GM21723 (cell line): ENCODE measurements around the gene CDK2AP2.

Experiments used
- ATAC-seq: cut with Tn5 transposase; IDR thresholded peaks from one replicate; pipeline ENCODE4 v1.9.1; 2021; ENCODE audit warnings: mild to moderate bottlenecking, moderate library complexity; ENCODE audit not compliant: unreplicated experiment

The CDK2AP2 gene

DNA sequence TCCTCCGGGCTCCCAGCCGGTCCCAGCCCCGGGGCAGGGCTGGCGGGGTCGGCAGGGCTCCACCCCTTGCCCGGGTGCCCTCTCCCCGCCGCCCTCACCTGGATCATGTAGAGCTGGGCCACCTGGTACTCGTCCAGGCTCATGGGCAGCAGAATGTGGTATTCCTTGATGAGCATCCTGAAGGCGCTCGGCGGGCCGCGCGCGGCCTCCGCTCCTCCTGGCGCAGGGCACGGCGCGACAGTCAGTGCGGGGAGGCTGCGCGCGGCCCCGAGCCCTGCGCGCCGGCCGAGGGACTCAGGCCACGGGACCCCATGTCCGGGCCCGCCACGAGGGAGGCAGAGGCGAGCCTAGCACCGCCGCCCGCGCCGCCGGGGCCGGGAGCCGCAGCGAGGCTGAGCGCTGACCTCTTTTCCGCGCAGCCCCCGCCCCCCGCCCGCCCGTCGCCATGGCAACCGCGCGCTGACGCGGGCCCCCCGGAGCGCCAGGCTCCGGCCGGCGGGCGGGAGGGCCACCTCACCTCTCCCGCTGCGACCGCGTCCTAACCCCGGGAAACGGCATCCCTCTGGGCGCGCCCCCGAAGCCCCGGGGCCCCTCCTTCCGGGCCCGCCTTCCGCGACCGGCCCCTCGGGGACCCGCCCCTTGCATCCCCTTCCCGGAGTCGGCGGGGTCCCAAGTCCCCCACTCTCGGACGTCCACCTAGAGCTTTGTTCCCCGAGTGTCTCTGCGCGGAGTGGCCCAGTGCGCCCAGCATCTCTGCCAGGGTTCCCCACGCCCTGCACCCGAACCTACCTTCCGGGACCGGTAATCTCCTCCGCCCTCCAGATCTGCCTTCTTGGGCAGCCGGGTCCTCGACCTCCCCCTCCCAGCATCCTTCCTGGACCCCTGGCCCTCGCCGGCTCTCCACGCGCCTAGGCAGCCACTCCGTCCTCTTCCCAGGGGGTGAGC, 3.7 kb downstream of the CDK2AP2 start:
- ATAC-seq: no peak

DNA sequence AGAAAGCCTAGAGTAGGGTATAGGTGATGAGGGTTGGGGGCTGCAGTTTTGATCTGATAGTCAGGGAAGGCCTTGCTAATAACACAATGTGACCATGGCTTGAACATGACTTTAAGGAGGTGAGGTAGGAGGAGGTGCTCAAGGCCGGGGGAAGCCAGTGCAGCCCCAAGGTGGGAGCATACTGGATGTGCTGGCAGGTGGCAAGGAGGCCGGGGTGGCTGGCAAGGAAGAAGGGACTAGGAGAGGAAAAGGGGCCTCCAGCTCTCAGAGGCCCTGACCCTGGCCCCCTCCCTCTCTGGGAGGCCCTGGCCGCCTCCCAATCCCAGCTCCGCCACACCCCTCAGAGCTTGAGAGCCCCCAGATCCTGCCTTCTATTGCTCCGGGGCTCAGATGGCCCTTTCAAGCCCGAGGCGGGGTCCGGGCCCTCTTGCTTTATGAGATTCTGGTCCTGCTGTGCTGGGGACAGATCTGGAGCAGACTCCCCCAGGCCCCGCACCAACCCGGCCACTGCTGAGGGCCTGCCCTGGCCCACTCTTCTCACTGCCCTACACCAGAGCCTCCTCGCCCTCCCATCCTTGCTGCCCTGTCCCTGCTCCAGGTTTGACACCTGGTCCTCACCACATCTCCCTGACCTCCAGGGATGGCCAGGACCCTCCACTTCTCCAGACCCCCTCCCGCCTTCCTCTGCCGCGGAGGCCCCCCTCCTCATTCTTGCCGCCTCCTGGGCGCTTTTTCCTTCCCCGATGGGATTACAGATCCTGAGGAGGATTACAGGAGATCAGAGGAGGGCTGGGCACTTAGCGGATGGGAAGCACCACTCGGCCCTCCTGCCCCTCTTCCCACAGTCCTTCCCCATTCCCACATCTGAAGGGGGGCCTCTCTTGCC, 4.6 kb downstream of the CDK2AP2 start:
- ATAC-seq: no peak

DNA sequence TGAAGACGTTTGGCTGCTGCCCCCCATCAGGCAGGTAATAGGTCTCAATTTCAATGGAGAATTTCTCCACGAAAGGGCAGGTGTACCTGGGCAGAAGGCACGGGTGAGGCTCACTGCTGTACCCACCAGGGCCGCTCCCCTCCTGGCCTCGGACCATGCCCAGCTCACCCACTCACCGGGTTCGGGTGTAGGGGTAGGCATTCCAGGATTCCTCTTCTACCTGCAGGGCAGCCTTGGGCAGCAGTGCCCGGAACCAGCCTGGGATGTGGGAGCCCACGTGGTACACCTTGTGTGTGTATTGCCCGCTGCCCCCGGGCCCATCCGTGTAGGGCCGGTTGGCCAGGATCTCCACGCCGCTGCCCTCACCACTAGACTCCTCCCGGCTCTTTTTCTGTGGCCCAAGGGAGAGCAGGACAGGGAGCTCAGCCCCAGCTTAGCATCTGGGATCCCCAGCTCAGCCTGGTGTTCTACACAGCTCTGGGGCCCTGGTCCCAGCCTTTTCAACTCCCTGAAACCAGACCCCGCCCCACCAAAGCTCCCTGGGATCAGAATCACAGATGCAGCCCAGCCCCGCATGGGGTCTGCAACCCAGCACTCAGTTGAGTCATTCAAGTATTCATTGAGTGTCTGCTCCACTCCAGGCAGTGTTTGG, 5.5 kb downstream of the CDK2AP2 start:
- no peak for ATAC-seq

DNA sequence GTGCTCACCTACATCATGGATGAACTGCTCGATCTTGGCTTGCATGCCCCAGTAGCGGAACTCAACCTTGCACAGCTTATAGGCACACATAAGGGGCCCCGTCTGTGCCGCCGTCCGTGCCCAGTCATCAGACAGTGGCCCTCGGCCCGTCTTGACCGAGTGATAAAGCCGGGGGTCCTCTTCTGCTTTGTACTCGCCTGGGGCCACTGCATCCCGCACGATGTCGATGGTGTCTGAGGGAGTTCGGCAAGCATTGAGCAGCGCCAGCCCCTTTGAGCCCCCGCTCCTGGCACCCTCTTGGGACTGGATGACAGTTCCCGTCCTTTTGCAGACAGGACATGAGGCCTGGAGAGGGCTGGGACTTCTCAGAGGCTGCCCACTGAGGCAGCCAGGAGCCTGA, 6.1 kb downstream of the CDK2AP2 start:
- no peak for ATAC-seq

DNA sequence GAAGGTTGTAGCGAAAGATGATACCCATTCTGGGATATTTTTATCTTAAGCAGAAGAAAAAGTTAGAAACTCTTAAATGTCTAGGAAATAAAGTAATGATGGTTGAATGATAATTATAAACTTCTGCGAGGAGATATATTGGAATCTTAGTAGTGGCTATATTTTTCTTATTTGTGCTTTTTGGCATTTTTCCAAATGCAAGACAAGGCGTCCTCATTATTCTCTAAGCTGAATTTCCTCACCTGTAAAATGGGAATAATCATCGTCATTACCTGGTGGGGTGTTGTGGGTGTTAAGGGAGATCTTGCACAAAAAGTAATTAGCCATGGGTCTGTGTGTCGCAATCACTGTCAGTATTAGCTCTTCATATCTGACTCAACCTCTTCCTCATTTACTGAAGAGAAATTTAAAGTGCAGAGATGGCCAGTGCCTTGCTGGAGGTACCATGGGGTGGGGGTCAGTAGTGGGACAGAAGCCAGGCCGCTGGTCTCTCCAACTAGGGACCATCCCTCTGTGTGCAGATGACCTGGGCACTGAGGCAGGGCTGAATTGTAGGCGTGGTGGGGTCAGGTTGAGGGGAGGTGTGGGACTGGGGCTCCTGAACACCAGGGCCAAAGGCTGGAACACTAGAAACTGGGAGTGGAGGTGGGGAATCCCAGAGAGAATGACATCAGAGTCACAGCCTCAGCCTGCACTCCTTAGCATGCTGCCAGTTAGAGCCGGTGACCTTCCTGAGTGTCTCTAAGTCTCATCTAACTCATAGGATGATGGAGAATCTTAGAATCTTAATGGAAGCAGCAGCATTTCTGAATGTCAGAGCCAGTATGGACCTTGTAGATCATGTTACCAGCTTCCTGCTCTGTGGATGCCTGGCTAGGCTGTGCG, 6.9 kb downstream of the CDK2AP2 start:
- ATAC-seq: no peak

DNA sequence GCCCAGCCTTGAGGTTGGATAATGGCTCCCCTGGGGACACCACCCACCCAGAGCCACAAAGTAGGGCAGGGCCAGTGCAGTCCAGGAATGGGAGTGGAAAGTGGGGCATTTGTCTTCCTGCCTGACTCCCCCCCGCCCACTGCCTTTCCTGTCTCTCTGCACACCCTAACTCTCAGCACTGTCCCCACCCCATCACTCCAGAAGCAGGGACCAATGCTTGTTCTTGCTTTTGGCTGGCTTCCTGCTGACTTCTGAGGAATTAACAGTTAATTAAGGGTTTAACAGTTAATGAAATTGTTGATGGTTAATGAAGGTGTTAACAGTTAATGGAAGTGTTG, 7.5 kb downstream of the CDK2AP2 start:
- ATAC-seq: no peak

DNA sequence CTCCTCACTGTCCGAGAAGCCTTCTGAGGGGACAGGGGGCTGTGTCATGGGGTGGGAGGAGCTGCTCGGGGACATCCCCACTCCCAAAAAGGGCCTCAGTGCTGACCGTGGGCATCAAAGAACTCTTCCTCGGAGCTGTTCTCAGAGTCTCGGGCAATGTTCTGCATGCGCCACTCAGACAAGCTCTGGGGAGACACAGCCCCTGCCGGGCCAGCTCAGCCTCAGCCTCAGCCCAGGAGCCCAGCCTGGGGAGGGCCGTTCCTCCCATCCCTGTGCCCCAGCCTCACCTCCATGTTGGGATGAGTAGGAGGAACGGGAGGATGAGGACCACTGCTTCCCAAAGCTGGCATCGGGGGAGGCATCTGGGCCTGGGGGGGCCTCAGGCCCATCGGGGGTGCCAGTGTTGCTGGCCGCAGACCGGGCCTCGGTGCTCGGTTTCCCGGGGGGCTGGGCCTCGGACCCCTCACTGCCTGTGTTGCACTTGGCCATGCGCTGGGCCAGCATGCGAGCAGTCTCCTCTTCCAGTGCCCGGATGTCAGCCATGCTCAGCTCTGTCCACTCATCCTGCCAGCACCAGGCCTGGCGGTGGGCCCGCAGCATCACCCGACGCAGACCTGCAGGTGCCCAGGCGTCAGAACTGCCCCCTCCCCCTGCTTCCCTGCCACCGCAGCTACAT, 8.0 kb downstream of the CDK2AP2 start:
- ATAC-seq: no peak

DNA sequence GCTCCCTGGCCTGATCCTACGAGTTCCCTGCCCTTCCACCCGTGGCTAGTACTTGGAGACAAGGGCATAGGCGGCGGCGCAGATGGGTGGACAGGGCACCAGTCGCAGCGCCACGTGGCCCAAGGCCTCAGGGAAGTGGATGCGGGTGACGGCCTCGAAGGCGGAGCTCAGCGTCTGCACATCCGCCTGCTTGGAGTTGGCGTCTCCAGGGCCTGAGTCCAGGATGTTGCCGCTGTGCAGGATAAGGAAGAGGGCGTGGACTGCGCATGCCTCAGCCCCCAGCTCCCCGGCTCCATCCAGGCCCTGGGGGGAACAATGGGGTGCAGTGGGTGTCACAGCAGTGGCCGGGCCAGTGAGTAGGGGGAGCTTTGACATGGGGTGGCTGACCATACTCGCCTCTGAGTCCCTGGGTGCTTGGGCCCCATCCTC, 9.4 kb downstream of the CDK2AP2 start:
- ATAC-seq: no peak

DNA sequence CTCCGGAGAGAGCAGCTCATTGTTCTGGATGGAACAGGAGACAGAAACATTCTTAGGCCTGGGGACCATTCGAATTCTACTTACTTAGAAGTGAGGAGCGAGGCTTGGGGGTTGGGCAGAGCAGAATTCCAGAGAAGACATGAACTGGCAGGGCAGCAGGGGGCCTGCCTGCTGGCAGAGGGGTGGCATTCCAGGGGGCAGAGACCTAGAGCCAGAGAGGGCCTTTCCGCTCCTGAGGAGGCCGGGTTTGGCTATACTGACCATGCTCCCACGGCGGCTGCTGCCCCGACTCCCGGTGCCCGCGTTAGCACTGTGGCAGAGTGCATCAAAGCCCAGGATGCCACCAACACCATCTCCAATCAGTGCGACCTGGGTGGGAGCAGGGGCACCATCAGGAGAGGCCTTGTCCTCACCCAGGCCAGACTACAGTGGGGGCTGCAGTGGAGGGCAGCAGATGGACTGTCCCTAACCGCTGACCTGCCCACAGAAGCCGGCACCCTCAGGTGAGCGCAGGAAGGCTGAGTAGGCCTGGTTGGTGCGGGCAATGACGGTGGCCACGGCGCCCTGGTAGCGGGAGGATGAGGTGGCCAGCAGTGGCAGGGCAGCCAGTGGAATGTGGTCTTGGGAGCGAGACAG, 10.2 kb downstream of the CDK2AP2 start:
- ATAC-seq: no peak

DNA sequence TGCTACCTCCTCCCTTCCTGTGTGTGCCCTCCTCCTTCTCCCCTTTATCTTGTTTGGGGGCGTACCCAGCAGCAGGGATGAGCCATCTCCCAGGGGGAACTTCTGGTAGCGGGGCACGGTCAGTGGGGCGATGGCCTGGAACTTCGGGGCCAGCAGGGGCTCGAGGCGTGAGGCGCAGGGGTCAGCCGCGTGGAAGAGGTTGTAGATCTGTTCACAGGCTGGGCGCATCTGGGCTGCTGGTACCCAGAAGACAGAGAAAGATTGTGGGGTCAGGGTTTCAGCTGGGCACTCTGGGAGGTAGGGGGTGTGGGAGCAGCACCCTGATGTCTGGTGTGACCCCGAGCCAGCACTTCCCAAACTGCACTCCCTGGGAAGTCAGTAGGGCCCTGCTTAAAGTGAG, 11.8 kb downstream of the CDK2AP2 start:
- ATAC-seq: no peak

DNA sequence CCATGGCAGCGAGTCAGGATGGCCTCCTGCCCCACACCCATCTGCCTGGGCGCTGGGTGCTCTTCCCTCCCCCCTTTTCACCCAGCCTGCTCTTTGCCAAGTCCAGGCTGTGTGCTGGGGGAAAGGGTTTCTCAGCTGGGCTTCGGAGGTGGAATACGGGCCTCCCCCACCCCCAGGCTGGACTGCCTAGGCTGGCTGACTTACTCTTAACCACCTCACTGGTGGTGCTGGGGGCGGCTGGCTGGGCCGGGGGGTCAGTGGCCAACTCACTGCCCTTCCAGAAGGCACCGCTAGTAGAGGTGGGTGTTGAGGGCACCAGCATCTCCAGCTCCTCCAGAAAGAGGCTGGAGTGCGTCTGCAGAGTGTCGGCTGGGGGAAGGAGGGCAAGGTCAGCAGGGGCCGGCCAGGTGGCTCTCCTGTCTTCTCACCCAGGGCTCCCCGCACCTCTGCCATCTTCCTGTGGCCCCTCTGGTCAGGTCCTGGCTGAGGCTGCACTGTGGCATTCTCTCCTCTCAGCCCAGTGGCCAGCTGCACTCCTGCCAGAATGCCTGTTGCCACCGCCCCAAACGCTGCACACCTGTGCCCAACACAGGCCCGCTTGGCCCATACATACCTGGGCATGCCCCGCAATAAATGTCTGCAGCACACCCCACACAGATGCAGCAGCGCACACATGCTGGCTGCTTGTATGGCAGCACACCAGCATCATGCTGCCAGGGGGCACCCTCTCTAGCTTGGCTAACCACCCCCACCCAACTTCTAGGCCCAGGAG, 12.5 kb downstream of the CDK2AP2 start:
- ATAC-seq: no peak

DNA sequence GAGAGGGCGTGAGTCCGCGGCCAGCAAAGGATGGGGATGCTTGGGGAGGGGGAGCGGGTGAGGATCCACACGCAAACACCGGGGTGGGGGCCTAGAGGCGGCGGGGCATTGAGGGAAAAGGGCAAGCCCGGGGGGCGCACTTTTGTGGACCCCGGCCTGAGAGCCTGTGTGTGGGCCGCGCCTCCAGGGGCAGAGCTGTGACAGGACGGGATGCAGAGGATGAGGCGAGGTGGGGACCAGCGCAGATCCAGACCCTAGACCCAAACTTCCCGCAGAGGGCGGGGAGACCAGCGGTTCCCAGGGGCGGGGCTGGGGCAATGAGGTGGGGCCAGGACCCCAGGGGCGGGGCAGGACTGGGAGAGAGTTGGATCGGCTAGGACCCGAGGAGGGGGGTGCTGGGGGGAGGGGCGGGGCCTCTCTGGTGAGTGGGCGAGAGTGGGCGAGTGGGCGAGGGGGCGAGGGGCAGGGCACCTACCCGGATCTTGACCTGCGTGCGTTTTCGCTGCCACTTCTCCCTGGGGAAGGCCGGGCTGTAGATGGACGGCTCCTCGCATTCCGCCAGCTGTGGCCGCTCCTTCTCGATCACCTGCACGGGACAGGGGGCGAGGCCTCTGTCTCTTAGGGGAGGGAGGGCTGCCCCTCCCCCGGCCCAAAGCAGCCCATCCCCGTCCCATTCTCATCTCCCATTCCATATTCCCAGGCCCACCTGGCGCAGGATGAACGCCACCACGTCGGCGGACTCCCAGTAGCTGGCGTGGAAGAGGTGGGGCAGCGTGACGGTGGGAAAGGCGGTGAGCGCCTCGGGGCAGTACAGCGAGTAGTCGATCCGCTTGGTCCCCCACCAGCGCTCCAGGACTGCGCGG, 13.4 kb downstream of the CDK2AP2 start:
- ATAC-seq: no peak

DNA sequence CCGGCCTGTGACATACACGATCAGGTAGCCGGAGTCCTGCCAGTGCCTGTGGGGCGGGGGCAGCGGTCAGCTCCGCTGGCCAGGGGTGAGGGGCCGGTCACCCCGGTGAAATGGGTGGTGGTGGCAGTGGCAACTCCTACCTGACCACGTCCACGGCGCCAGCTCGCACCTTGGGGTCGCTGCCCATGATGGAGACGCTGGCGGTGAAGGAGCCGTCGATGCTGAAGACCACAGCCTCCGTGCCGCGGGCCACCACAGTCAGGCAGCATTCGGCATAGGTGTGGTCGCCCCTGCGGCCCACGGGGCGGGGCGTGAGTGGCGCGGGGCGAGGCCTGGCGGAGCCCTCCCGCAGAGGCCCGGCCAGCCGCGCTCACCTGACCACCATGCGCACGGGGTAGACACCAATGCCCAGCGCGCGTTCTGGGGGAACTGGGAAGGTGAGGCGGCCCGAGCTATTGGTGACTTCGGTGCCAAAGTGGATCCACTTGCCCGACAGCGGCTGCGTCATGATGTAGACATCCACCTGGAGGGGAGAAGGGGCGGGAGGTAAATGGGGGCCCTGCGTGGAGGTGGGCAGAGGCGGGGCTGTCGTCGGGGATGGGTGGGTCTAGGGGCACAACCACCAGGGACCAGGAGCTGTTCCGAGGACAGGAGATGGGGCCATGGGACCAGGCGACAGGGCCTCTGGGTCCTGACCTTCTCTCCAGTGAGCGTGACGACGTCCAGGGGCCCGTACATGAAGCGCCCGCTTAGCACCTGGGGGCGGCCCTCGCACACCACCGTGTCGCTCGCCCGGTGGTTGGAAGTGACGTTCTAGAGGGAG, 14.2 kb downstream of the CDK2AP2 start:
- ATAC-seq: no peak

DNA sequence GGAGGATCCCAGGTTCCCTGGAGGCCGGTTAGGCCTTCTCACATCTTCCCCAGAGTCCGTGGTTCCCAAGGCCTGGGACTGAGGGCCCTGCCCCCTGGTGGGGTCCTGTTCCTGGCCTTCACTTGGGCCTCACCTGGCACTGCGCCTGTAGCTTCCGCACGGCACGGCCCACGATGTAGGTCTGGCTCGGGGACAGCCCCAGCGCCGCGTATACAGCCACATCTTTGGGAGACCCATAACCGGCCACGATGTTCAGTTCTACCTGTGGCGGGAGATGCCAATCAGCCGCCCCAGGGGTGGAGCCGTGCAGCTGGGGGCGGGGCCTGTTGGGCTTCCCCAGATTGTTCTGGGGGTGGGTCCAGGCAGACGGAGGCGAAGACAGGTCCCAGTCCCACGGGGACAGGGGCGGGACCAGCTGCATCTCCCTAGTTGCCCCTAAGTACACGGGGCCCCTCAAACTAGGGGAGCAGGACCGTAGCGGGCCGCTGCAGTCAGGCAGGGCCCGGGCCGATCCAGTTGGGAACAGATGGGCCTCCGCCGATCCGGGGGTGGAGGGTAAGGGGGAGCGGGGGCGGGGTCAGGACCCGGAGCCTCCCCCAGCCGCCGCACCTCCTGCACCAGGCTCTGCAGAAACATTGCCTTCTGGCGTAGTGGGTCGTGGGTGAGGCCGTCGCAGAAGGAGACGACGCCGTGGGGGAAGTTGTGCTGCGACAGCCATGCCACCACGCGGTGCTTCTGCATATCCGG, 15.0 kb downstream of the CDK2AP2 start:
- ATAC-seq: no peak

DNA sequence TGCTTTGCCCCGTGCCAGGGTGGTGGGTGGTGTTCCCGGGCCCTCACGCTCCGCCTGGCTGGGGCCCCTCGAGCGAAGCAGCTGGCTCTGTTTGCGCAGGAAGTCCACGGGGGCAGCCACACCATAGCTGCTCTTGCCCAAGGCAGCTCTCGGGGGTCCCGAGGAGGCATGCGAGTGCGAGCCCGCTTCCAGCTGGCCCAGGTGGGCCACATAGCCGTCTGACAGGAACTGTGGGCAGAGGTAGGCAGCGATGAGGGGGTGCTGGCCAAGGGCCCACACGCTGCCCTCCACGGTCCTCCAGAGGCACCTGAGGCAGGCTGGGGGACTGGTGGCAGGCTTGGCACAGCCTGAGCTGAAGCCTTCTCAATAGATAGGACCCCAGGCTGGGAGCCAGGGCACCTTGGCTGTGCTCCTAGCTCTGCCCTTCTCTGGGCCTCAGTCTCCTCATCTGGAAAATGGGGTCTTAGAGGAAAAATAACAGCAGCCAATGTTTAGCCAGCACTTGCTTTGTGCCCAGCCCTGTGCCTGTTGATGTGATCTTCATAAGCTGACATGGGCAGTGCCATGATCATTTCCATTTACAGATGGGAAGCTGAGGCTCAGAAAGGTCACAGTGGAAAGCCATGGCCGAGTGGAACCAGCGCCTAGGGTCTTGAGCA, 15.8 kb downstream of the CDK2AP2 start:
- ATAC-seq: no peak
